Limb (tissue), 2 donors: Measurements from ENCODE around the gene LRP4.
A peak's percentile ranks its signal among the peaks of the same experiment; 100 is the strongest.

Source experiments
- DNase-seq, 2 donors: peaks; one replicate each; pipeline ENCODE4 v3.0.0-alpha.2; 2016; ENCODE audit errors: extremely low spot score in 2 of 2

LRP4 gene

GRCh38 chr11:46894506-46894905 is 23.8 kb downstream of the LRP4 start:
- DNase-seq = no peak

GRCh38 chr11:46892838-46893237 is 25.5 kb downstream of the LRP4 start:
- no peak for DNase-seq

GRCh38 chr11:46892109-46892508 is 26.2 kb downstream of the LRP4 start:
- no peak for DNase-seq

GRCh38 chr11:46890665-46891064 is 27.7 kb downstream of the LRP4 start:
- no peak for DNase-seq

GRCh38 chr11:46889689-46890475 is 28.5 kb downstream of the LRP4 start:
- DNase-seq = peak; percentile 80 to 81

- no peak for DNase-seq
These were observed 29.1 kb downstream of the LRP4 start for GRCh38 chr11:46889251-46889650.

GRCh38 chr11:46888636-46889035 is 29.7 kb downstream of the LRP4 start:
- no peak for DNase-seq

- DNase-seq = no peak
These were observed 32.1 kb downstream of the LRP4 start for GRCh38 chr11:46886211-46886610.

- no peak for DNase-seq
These were observed 39.2 kb downstream of the LRP4 start for GRCh38 chr11:46879056-46879585.

GRCh38 chr11:46877580-46877979 is 40.8 kb downstream of the LRP4 start:
- no peak for DNase-seq

GRCh38 chr11:46876471-46876870 is 41.9 kb downstream of the LRP4 start:
- DNase-seq = no peak

GRCh38 chr11:46874586-46874985 is 43.8 kb downstream of the LRP4 start:
- DNase-seq = no peak

GRCh38 chr11:46868912-46869311 is 49.4 kb downstream of the LRP4 start:
- DNase-seq = no peak

- DNase-seq = no peak
These were observed 53.0 kb downstream of the LRP4 start for GRCh38 chr11:46865340-46865739.

GRCh38 chr11:46860218-46860617 is 58.1 kb downstream of the LRP4 start:
- no peak for DNase-seq

GRCh38 chr11:46858920-46859546 is 59.3 kb downstream of the LRP4 start:
- no peak for DNase-seq

- no peak for DNase-seq
These were observed 60.7 kb downstream of the LRP4 start for GRCh38 chr11:46857666-46858065.

GRCh38 chr11:46856605-46857343 is 61.6 kb downstream of the LRP4 start:
- no peak for DNase-seq

- DNase-seq = no peak
These were observed 62.5 kb downstream of the LRP4 start for GRCh38 chr11:46855863-46856262.

GRCh38 chr11:46855167-46855566 is 63.2 kb downstream of the LRP4 start:
- DNase-seq = no peak

GRCh38 chr11:46850829-46851380 is 67.4 kb downstream of the LRP4 start:
- DNase-seq = no peak

- no peak for DNase-seq
These were observed 68.7 kb downstream of the LRP4 start for GRCh38 chr11:46849631-46850030.
